GM12892 (cell line): ENCODE results near the gene BORCS8.

Experiments used
- POLR2A ChIP-seq: IDR thresholded peaks from 2 replicates; pipeline ENCODE4 v1.6.1; 2011; ENCODE audit warnings: low read depth, low read length, control low read depth
- POLR2AphosphoS5 ChIP-seq: IDR thresholded peaks from 2 replicates; pipeline ENCODE4 v1.6.1; 2011; ENCODE audit warnings: low read depth, low read length, control low read depth
- TAF1 ChIP-seq: IDR thresholded peaks from 2 replicates; pipeline ENCODE4 v1.6.1; 2011; ENCODE audit warnings: low read depth, mild to moderate bottlenecking, control low read depth, low read length, borderline replicate concordance

GRCh38 chr19:19154768-19155494 lies 37.0 kb downstream of the BORCS8 start:
- no peak for TF ChIP-seq POLR2A
- TF ChIP-seq TAF1, result no peak
- no peak for TF ChIP-seq POLR2AphosphoS5
